ENCODE data around the gene RAMP2. TPM values are rescaled to one million over a fixed set of nuclear protein-coding genes. Genes with fewer than 3 reads are reported as not detected.

The RAMP2 gene
- total and polyA plus RNA-seq, 2 of the 13 experiments (the other 11 are each of a cell fraction or from before 2014, with no cell fraction given) = 1.4 to 5.2 TPM

- no peak for TF ChIP-seq TBP (CRISPR knock-in tag; IDR thresholded peaks at IDR 0.05)
- peak; percentile 63; the same call in 1 of the 2 replicates for TF ChIP-seq NR1H2 (CRISPR knock-in tag; IDR thresholded peaks at IDR 0.05; ENCODE audit: borderline replicate concordance, low read depth)
- TF ChIP-seq ATF7 (IDR thresholded peaks at IDR 0.05) = no peak
- peak; percentile 41; the same call in 1 of the 2 replicates for TF ChIP-seq ATF7 (CRISPR knock-in tag; IDR thresholded peaks at IDR 0.05)
- peak; percentile 40; the same call in 1 of the 2 replicates for TF ChIP-seq HOXD1 (CRISPR knock-in tag; IDR thresholded peaks at IDR 0.05)
- TF ChIP-seq BCL6 (CRISPR knock-in tag; IDR thresholded peaks at IDR 0.05) = peak; percentile 63
- peak; percentile 77 for TF ChIP-seq RNF2 (conservative IDR thresholded peaks at IDR 0.05; ENCODE audit: low read depth)
- TF ChIP-seq FOXA1 (IDR thresholded peaks at IDR 0.05) = no peak
- peak; percentile 45; the same call in 1 of the 2 replicates for TF ChIP-seq FOXA1 (CRISPR knock-in tag; IDR thresholded peaks at IDR 0.05)
- peak; percentile 57 for TF ChIP-seq MIER2 (CRISPR knock-in tag; IDR thresholded peaks at IDR 0.05)
- peak; percentile 91 for TF ChIP-seq SNAPC4 (CRISPR knock-in tag; IDR thresholded peaks at IDR 0.05)
- peak; percentile 90; the same call in 1 of the 2 replicates for TF ChIP-seq ZIK1 (CRISPR knock-in tag; IDR thresholded peaks at IDR 0.05; ENCODE audit: borderline replicate concordance, low read depth)
- peak; percentile 28; the same call in 1 of the 2 replicates for TF ChIP-seq ZNF430 (CRISPR knock-in tag; IDR thresholded peaks at IDR 0.05)
- TF ChIP-seq RNF219 (CRISPR knock-in tag; IDR thresholded peaks at IDR 0.05) = 0 out of 2 replicates have a peak, but pooled peaks have one; percentile 93
- peak; percentile 88; the same call in 1 of the 2 replicates for TF ChIP-seq CREB3 (CRISPR knock-in tag; IDR thresholded peaks at IDR 0.05)
- peak; percentile 91 for TF ChIP-seq DMAP1 (CRISPR knock-in tag; IDR thresholded peaks at IDR 0.05)
Measured at GRCh38 chr17:42798383-42799380, 37.7 kb downstream of the RAMP2 start, which contains the start of the genes CNTD1 and COA3 (continued).
